ENCODE data around the gene C3orf20.

DNA sequence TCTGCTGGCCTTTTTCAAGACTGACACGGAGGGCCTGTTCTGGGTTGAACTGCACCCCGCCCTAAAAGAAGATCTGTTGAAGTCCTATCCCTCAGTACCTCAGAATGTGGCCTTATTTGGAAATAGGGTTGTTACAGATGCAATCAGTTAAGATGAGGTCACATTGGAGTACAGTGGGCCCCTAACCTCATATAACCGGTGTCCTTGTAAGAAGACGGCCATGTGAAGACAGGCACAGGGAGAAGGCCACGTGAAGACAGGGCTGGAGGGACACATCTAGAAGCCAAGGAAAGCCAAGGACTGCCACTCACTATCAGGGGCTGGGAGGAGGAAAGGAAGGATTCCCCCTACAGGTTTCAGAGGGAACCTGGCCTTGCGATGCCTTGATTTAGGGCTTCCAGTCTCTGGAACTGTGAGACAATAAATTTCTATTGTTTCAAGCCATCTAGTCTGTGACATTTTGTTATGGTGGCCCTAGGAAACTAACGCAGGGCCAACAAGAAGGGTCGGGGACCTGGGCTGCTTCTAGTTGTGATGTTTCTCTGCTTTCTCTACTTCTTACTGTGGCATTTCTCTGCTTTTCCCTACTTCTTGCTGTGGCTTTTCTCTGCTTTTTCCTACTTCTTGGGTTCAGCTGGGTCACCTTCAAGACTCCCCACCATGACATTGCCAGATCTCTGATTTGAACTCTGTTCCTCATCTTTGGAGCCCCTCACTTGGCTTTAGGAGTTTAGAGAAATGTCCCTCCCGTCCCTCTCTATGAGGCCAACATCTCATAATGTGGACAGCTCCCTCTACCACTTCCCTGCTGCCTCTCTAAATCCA lies 28.1 kb upstream of the C3orf20 start:
- TF ChIP-seq, protein P1, sequence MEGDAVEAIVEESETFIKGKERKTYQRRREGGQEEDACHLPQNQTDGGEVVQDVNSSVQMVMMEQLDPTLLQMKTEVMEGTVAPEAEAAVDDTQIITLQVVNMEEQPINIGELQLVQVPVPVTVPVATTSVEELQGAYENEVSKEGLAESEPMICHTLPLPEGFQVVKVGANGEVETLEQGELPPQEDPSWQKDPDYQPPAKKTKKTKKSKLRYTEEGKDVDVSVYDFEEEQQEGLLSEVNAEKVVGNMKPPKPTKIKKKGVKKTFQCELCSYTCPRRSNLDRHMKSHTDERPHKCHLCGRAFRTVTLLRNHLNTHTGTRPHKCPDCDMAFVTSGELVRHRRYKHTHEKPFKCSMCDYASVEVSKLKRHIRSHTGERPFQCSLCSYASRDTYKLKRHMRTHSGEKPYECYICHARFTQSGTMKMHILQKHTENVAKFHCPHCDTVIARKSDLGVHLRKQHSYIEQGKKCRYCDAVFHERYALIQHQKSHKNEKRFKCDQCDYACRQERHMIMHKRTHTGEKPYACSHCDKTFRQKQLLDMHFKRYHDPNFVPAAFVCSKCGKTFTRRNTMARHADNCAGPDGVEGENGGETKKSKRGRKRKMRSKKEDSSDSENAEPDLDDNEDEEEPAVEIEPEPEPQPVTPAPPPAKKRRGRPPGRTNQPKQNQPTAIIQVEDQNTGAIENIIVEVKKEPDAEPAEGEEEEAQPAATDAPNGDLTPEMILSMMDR (IDR thresholded peaks at IDR 0.05; ENCODE audit: low read length) = no peak
- no peak for TF ChIP-seq EZH2 (IDR thresholded peaks at IDR 0.05; ENCODE audit: borderline replicate concordance, low read length)

All from OCI-LY1 (cell line).